ENCODE measurements around the gene NEO1. TPM values are rescaled to one million over a fixed set of nuclear protein-coding genes. Genes with fewer than 3 reads are reported as not detected.

Gene NEO1
- total RNA-seq, 1 donor, result 60.5 TPM

GRCh38 chr15:73021139-73021621, 31.1 kb upstream of the NEO1 start:
- no peak for TF ChIP-seq CTCF (IDR thresholded peaks at IDR 0.05; ENCODE audit: insufficient read depth, low read depth, low read length)
- DNase-seq (ENCODE audit: low read depth), result no peak
- no peak overlapping the region for H3K4me3 ChIP-seq (ENCODE audit: low read depth, low read length)

- H3K4me3 ChIP-seq (ENCODE audit: low read depth, low read length), result no peak overlapping the region
- DNase-seq (ENCODE audit: low read depth), result peak; percentile 3
- TF ChIP-seq CTCF (IDR thresholded peaks at IDR 0.05; ENCODE audit: insufficient read depth, low read depth, low read length), result no peak
Observed at GRCh38 chr15:73022161-73022560, 30.1 kb upstream of the NEO1 start.

DNA sequence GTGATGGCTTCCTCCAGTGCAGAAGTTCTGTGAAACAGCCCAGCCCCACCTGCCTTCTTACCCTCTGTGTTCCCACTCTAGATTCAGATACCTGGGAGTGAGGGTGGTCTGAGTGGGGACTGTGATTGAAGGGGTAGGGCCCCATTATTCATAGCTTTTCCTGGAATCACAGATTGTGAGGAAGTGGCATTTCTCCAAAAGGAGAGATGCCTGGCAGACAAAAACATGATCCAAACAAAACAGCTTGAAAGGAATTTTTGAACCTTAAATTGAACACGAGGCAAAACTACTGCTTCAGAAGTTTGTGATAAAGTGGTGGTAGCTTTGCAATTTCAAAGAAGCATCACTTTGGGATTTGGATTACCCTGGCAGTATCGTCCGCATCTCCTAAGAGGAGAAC, 29.2 kb upstream of the NEO1 start:
- H3K4me3 ChIP-seq (ENCODE audit: low read depth, low read length), result no peak overlapping the region
- no peak for TF ChIP-seq CTCF (IDR thresholded peaks at IDR 0.05; ENCODE audit: insufficient read depth, low read depth, low read length)
- DNase-seq (ENCODE audit: low read depth), result no peak

GRCh38 chr15:73024168-73024567, 28.1 kb upstream of the NEO1 start:
- TF ChIP-seq CTCF (IDR thresholded peaks at IDR 0.05; ENCODE audit: insufficient read depth, low read depth, low read length), result no peak
- no peak overlapping the region for H3K4me3 ChIP-seq (ENCODE audit: low read depth, low read length)
- DNase-seq (ENCODE audit: low read depth), result no peak

GRCh38 chr15:73026511-73027054, 25.7 kb upstream of the NEO1 start:
- DNase-seq (ENCODE audit: low read depth), result no peak
- TF ChIP-seq CTCF (IDR thresholded peaks at IDR 0.05; ENCODE audit: insufficient read depth, low read depth, low read length), result no peak
- H3K4me3 ChIP-seq (ENCODE audit: low read depth, low read length), result no peak overlapping the region

GRCh38 chr15:73028031-73028430, 24.2 kb upstream of the NEO1 start:
- no peak for TF ChIP-seq CTCF (IDR thresholded peaks at IDR 0.05; ENCODE audit: insufficient read depth, low read depth, low read length)
- DNase-seq (ENCODE audit: low read depth), result no peak
- no peak overlapping the region for H3K4me3 ChIP-seq (ENCODE audit: low read depth, low read length)

GRCh38 chr15:73028831-73029451, 23.3 kb upstream of the NEO1 start:
- TF ChIP-seq CTCF (IDR thresholded peaks at IDR 0.05; ENCODE audit: insufficient read depth, low read depth, low read length), result no peak
- DNase-seq (ENCODE audit: low read depth), result no peak
- H3K4me3 ChIP-seq (ENCODE audit: low read depth, low read length), result no peak overlapping the region
